K562 (cell line): Measurements from ENCODE around the gene MGAT4B. TPM values are rescaled to one million over a fixed set of nuclear protein-coding genes. Genes with fewer than 3 reads are reported as not detected.

Source experiments
- ARID1B ChIP-seq: fragments of 450-650 bp; IDR thresholded peaks from 2 replicates; pipeline ENCODE4 v1.6.1; 2016; ENCODE audit warnings: antibody characterized with exemption, mild to moderate bottlenecking, inconsistent platforms
- C11orf30 ChIP-seq: fragments of 450-650 bp; IDR thresholded peaks from 2 replicates; pipeline ENCODE4 v1.6.1; 2016; ENCODE audit warnings: low read depth, mild to moderate bottlenecking
- CBFB ChIP-seq: sonication (generic); formaldehyde crosslinking; IDR thresholded peaks from 2 replicates; pipeline ENCODE4 v1.4.0; 2020; ENCODE audit warnings: mild to moderate bottlenecking, missing genetic modification reagents
- CHD1 ChIP-seq: fragments of 200-600 bp; sonication (generic); IDR thresholded peaks from one replicate; pipeline ENCODE4 v1.6.1; 2012; ENCODE audit warnings: mild to moderate bottlenecking, moderate library complexity, low read length, inconsistent platforms
- CHD4 ChIP-seq: fragments of 200-600 bp; sonication (generic); IDR thresholded peaks from 3 replicates; pipeline ENCODE4 v1.6.1; 2012; ENCODE audit warnings: low read depth, mild to moderate bottlenecking, mixed read lengths, low read length, inconsistent platforms; ENCODE audit not compliant: insufficient read depth, insufficient replicate concordance, poor library complexity, severe bottlenecking
- CTCF ChIP-seq, 3 experiments: IDR thresholded peaks in 2 of 3; conservative IDR thresholded peaks in 1 of 3; 2 replicates each; pipeline ENCODE4 v1.5.1; 2011 to 2012; ENCODE audit warnings: low read length in 3 of 3, mild to moderate bottlenecking in 3 of 3, control low read depth in 2 of 3, improper control_type of control experiment in 1 of 3, inconsistent platforms in 1 of 3, low read depth in 1 of 3, mixed read lengths in 1 of 3, moderate library complexity in 1 of 3; ENCODE audit not compliant: insufficient read depth in 2 of 3
- ETV5 ChIP-seq: sonication (generic); formaldehyde crosslinking; IDR thresholded peaks from 2 replicates; pipeline ENCODE4 v1.4.0; 2020; ENCODE audit warnings: low read depth, mild to moderate bottlenecking, missing genetic modification reagents
- ILK ChIP-seq: fragments of 450-650 bp; IDR thresholded peaks from 2 replicates; pipeline ENCODE4 v1.6.1; 2016; ENCODE audit warnings: missing genetic modification characterization, low read depth, mild to moderate bottlenecking, missing compliant biosample characterization, moderate library complexity, borderline replicate concordance
- MAFG ChIP-seq: fragments of 450-650 bp; conservative IDR thresholded peaks from 2 replicates; pipeline ENCODE4 v1.6.1; 2016; ENCODE audit warnings: missing genetic modification characterization, missing compliant biosample characterization
- MCM5 ChIP-seq: fragments of 450-650 bp; IDR thresholded peaks from 2 replicates; pipeline ENCODE4 v1.6.1; 2016; ENCODE audit warnings: low read depth
- MGA ChIP-seq: fragments of 450-650 bp; IDR thresholded peaks from 2 replicates; pipeline ENCODE4 v1.6.1; 2016; ENCODE audit warnings: mild to moderate bottlenecking, moderate library complexity
- NFE2 ChIP-seq: IDR thresholded peaks from 2 replicates; pipeline ENCODE4 v1.6.1; 2014; ENCODE audit warnings: antibody characterized with exemption, low read depth
- RNF2 ChIP-seq: sonication (generic); IDR thresholded peaks from 2 replicates; pipeline ENCODE4 v1.6.1; 2016
- SREBF2 ChIP-seq: sonication (generic); formaldehyde crosslinking; IDR thresholded peaks from 2 replicates; pipeline ENCODE4 v1.4.0; 2020; ENCODE audit warnings: mild to moderate bottlenecking, missing genetic modification reagents
- TEAD4 ChIP-seq, 2 experiments: sonication (generic) in 1 of 2; formaldehyde crosslinking in 1 of 2; IDR thresholded peaks; 2 replicates each; pipeline versions ENCODE4 v1.6.1 to v1.8.0; 2012 to 2022; ENCODE audit warnings: borderline replicate concordance in 1 of 2, inconsistent platforms in 1 of 2, low read length in 1 of 2, mild to moderate bottlenecking in 1 of 2, missing genetic modification reagents in 1 of 2
- ZNF133 ChIP-seq: fragments of 250-450 bp; sonication (Bioruptor Pico); IDR thresholded peaks from 2 replicates; pipeline ENCODE4 v1.4.0; 2020; ENCODE audit warnings: mild to moderate bottlenecking
- polyA plus RNA-seq, 8 experiments: library from polyadenylated mRNA; depleted of rRNA in 4 of 8; stranded (reverse) in 5 of 8; unstranded in 3 of 8; fragments of >200 nt; fragmentation: Nextera tagmentation in 2 of 8; fragmentation: Illumina TruSeq in 1 of 8; extraction: Ambion mirVana in 2 of 8; extraction: Trizol in 1 of 8; gene quantifications; 2 replicates each; pipeline versions ENCODE4 v1.2.1 to v1.2.3, GENCODE V29; 2011 to 2014; ENCODE audit warnings: inconsistent platforms in 1 of 8, missing spikeins in 1 of 8
- total RNA-seq, 7 experiments: library from RNA; depleted of rRNA in 6 of 7; stranded (reverse); fragments of >200 nt in 6 of 7; fragmentation: Illumina TruSeq in 2 of 7; extraction: Trizol in 2 of 7; gene quantifications; 2 replicates each; pipeline versions ENCODE4 v1.2.1 to v1.2.3, GENCODE V29; 2011 to 2021; ENCODE audit warnings: low replicate concordance in 1 of 7

Gene MGAT4B
- total and polyA plus RNA-seq, 9 of the 15 experiments (the other 6 are each of a cell fraction or from before 2014, with no cell fraction given), result 0.34 to 133 (median 75.4) TPM

- no peak for TF ChIP-seq MGA
- TF ChIP-seq CHD1, result no peak
- no peak for TF ChIP-seq CBFB (CRISPR knock-in tag)
- peak; percentile 37; the same call in 1 of the 2 replicates for TF ChIP-seq ARID1B
- TF ChIP-seq ZNF133 (CRISPR knock-in tag), result no peak
- peak; percentile 76 for TF ChIP-seq MAFG (tag)
- TF ChIP-seq CTCF (IDR thresholded peaks at IDR 0.05 in 2 of 3, conservative IDR thresholded peaks at IDR 0.05 in 1 of 3; ENCODE audit: insufficient read depth in 2 of 3, low read depth in 1 of 3, low read length in 3 of 3), result no peak
- TF ChIP-seq SREBF2 (CRISPR knock-in tag), result no peak
- no peak; the same call in 1 of the 2 replicates for TF ChIP-seq TEAD4 (IDR thresholded peaks at IDR 0.05; ENCODE audit: low read length)
- TF ChIP-seq TEAD4 (CRISPR knock-in tag; IDR thresholded peaks at IDR 0.05; ENCODE audit: borderline replicate concordance), result no peak
- TF ChIP-seq ILK (tag), result no peak
- TF ChIP-seq ETV5, result no peak
- no peak for TF ChIP-seq MCM5
- TF ChIP-seq NFE2, result 0 out of 2 replicates have a peak, but pooled peaks have one; percentile 24
- TF ChIP-seq RNF2, result no peak
- TF ChIP-seq CHD4, result no peak
- TF ChIP-seq C11orf30, result peak; percentile 84
These were observed 43.9 kb downstream of the MGAT4B start (continued) for GRCh38 chr5:179762781-179763176.
